OCI-LY3 (cell line): ENCODE results near the gene TPRX2.
A peak's percentile ranks its signal among the peaks of the same experiment; 100 is the strongest.

Experiments
- H2AFZ ChIP-seq: fragments of 200-600, 300-600 bp; shearing (Covaris generic); 2 replicates; pipeline ENCODE4 v1.6.0; 2014; ENCODE audit warnings: antibody characterized with exemption, low read depth, low read length
- H3K27ac ChIP-seq: fragments of 200-600, 300-600 bp; sonication (generic); 2 replicates; pipeline ENCODE4 v1.5.1; 2014; ENCODE audit warnings: mild to moderate bottlenecking, low read length, moderate library complexity, mixed read lengths
- H3K27me3 ChIP-seq: fragments of 200-600, 300-600 bp; sonication (generic); 2 replicates; pipeline ENCODE4 v1.6.1; 2014; ENCODE audit warnings: low read depth, low read length, mixed read lengths
- H3K36me3 ChIP-seq: fragments of 200-600, 300-600 bp; sonication (generic); replicated peaks from 2 replicates; pipeline ENCODE3; 2014; ENCODE audit warnings: low read depth, low read length, mixed read lengths
- H3K4me1 ChIP-seq: fragments of 300-600, 200-600 bp; sonication (generic); 2 replicates; pipeline ENCODE4 v1.6.1; 2014; ENCODE audit warnings: low read length, mixed read lengths
- H3K4me2 ChIP-seq: fragments of 200-600, 300-600 bp; sonication (generic); 2 replicates; pipeline ENCODE4 v1.6.1; 2014; ENCODE audit warnings: low read length, mixed read lengths
- H3K4me3 ChIP-seq: fragments of 300-600, 200-600 bp; sonication (generic); 2 replicates; pipeline ENCODE4 v1.5.1; 2014; ENCODE audit warnings: antibody characterized with exemption, mild to moderate bottlenecking, low read length, moderate library complexity
- H3K79me2 ChIP-seq: fragments of 300-600, 200-600 bp; shearing (Covaris generic); 2 replicates; pipeline ENCODE4 v1.6.1; 2014; ENCODE audit warnings: mild to moderate bottlenecking, low read length, mixed read lengths
- H3K9ac ChIP-seq: fragments of 300-600, 200-600 bp; shearing (Covaris generic); 2 replicates; pipeline ENCODE4 v1.6.0; 2014; ENCODE audit warnings: mild to moderate bottlenecking, low read length, moderate library complexity
- H3K9me3 ChIP-seq: fragments of 200-600, 300-600 bp; shearing (Covaris generic); 2 replicates; pipeline ENCODE4 v1.6.1; 2014; ENCODE audit warnings: low read length, mixed read lengths; ENCODE audit not compliant: insufficient read depth
- H4K20me1 ChIP-seq: fragments of 200-600, 300-600 bp; sonication (generic); 2 replicates; pipeline ENCODE4 v1.6.1; 2016; ENCODE audit warnings: low read length, mixed read lengths; ENCODE audit not compliant: insufficient read depth
- CTCF ChIP-seq: fragments of 200-600, 300-600 bp; sonication (generic); IDR thresholded peaks from 2 replicates; pipeline ENCODE4 v1.5.1; 2014; ENCODE audit warnings: antibody characterized with exemption, low read length, low read depth
- EZH2phosphoT487 ChIP-seq: fragments of 200-600 bp; shearing (Covaris generic); IDR thresholded peaks from 2 replicates; pipeline ENCODE4 v1.6.1; 2018; ENCODE audit warnings: antibody characterized with exemption, mixed run types, low read depth

The TPRX2 gene

GRCh38 chr19:47819858-47820257 lies 39.2 kb upstream of the TPRX2 start:
- Histone ChIP-seq H3K9ac (peak overlapping the region; percentile 40), H3K4me1 (peaks cover 14% of the 10 kb centered on the region), H3K4me2 (peak overlapping the region; percentile 71), H3K9me3 (no peaks in the 10 kb centered on the region), H3K4me3 (peak overlapping the region; percentile 56), H2AFZ (peak overlapping the region; percentile 93), H3K36me3 (no peaks in the 10 kb centered on the region), H3K27me3 (peaks cover 4% of the 10 kb centered on the region; the same call in 1 of the 2 replicates), H3K79me2 (no peaks in the 10 kb centered on the region), H3K27ac (no peak overlapping the region), H4K20me1 (no peaks in the 10 kb centered on the region)
- TF ChIP-seq CTCF (no peak), EZH2phosphoT487 (no peak)

GRCh38 chr19:47820410-47820809 lies 38.6 kb upstream of the TPRX2 start:
- Histone ChIP-seq H3K4me3 (peak overlapping the region; percentile 56), H3K79me2 (no peaks in the 10 kb centered on the region), H3K4me1 (peaks cover 14% of the 10 kb centered on the region), H3K9me3 (no peaks in the 10 kb centered on the region), H2AFZ (peak overlapping the region; percentile 93), H3K27me3 (peaks cover 4% of the 10 kb centered on the region; the same call in 1 of the 2 replicates), H3K27ac (no peak overlapping the region), H4K20me1 (no peaks in the 10 kb centered on the region), H3K4me2 (peak overlapping the region; percentile 71), H3K36me3 (no peaks in the 10 kb centered on the region), H3K9ac (peak overlapping the region; percentile 40)
- TF ChIP-seq CTCF (no peak), EZH2phosphoT487 (no peak)

- TF ChIP-seq EZH2phosphoT487: no peak
- no peak for TF ChIP-seq CTCF
- H2AFZ ChIP-seq: no peak within 1 kb of the TSS
- no peak within 1 kb of the TSS for H3K4me3 ChIP-seq
Observed at GRCh38 chr19:47821460-47822020, 37.5 kb upstream of the TPRX2 start, which contains the start of gene CRX. Gene CRX, plus strand, starts transcription at chr19:47821937. Its CDS starts 12,507 bp downstream, at chr19:47834444.

GRCh38 chr19:47824396-47824795 lies 34.6 kb upstream of the TPRX2 start:
- H3K4me3 ChIP-seq: no peak overlapping the region
- H3K4me1 ChIP-seq: peaks cover 12% of the 10 kb centered on the region
- no peaks in the 10 kb centered on the region for H3K79me2 ChIP-seq
- H3K4me2 ChIP-seq: no peak overlapping the region
- H3K27me3 ChIP-seq: peaks cover 10% of the 10 kb centered on the region; the same call in 1 of the 2 replicates
- no peak overlapping the region for H3K27ac ChIP-seq
- TF ChIP-seq EZH2phosphoT487 (no peak), CTCF (peak; percentile 7; the same call in 1 of the 2 replicates)
- no peaks in the 10 kb centered on the region for H3K36me3 ChIP-seq
- H4K20me1 ChIP-seq: no peaks in the 10 kb centered on the region
- no peak overlapping the region for H2AFZ ChIP-seq
- no peak overlapping the region for H3K9ac ChIP-seq
- no peaks in the 10 kb centered on the region for H3K9me3 ChIP-seq

More at GRCh38 chr19:47821460-47822020, 37.5 kb upstream of the TPRX2 start, which contains the start of gene CRX:
- H3K9me3 ChIP-seq: no peaks in the 10 kb centered on the region
- no peak within 1 kb of the TSS for H3K4me2 ChIP-seq
- peaks cover 14% of the 10 kb centered on the region for H3K4me1 ChIP-seq
- H3K36me3 ChIP-seq: no peaks in the 10 kb centered on the region
- no peaks in the 10 kb centered on the region for H3K79me2 ChIP-seq
- H3K9ac ChIP-seq: no peak within 1 kb of the TSS
- no peak within 1 kb of the TSS for H3K27ac ChIP-seq
- H3K27me3 ChIP-seq: peaks cover 4% of the 10 kb centered on the region; the same call in 1 of the 2 replicates
- no peaks in the 10 kb centered on the region for H4K20me1 ChIP-seq
